Glutamatergic neuron (in vitro differentiated cells): ENCODE measurements around the gene TCF19. TPM values are rescaled to one million over a fixed set of nuclear protein-coding genes. Genes with fewer than 3 reads are reported as not detected.

Experiments
- total RNA-seq: library from RNA; stranded (reverse); fragmentation: NEBNext Ultra II Directional; extraction: Animal tissue kit (Norgen Biotek cat#: 25700); gene quantifications from one replicate; pipeline ENCODE4 v1.2.1, GENCODE V29; 2021; ENCODE audit not compliant: unreplicated experiment

Gene TCF19
- total RNA-seq, 1 donor from 2014 or later, result 5.8 TPM

Other genes with a start within 250 kb of the TCF19 start
- 47.0 TPM for gene VARS2, start 244.4 kb upstream of the TCF19 start, total RNA-seq
- not detected for gene SFTA2, start 226.4 kb upstream of the TCF19 start, total RNA-seq
- gene MUCL3, start 217.6 kb upstream of the TCF19 start, total RNA-seq, result not detected
- not detected for gene MUC21, start 174.9 kb upstream of the TCF19 start, total RNA-seq
- gene MUC22, start 148.1 kb upstream of the TCF19 start, total RNA-seq, result not detected
- not detected for gene C6orf15, start 46.0 kb upstream of the TCF19 start, total RNA-seq
- not detected for gene PSORS1C1, start 43.8 kb upstream of the TCF19 start, total RNA-seq
- not detected for gene CDSN, start 38.1 kb upstream of the TCF19 start, total RNA-seq
- gene PSORS1C2, start 19.5 kb upstream of the TCF19 start, total RNA-seq, result 0.49 TPM
- gene CCHCR1, start 787 bp upstream of the TCF19 start, total RNA-seq, result 28.7 TPM
- gene POU5F1, start 12.1 kb downstream of the TCF19 start, total RNA-seq, result 48.8 TPM
- 13.7 TPM for gene HLA-C, start 113.5 kb downstream of the TCF19 start, total RNA-seq
- gene HLA-B, start 198.6 kb downstream of the TCF19 start, total RNA-seq, result 11.4 TPM
- gene MICA, start 245.0 kb downstream of the TCF19 start, total RNA-seq, result 0.42 TPM